ENCODE results near the gene TYROBP.

- TF ChIP-seq CTCF (IDR thresholded peaks at IDR 0.05) (no peak), SIN3A (IDR thresholded peaks at IDR 0.05; ENCODE audit: borderline replicate concordance, insufficient read depth, low read depth, low read length) (no peak), POLR2AphosphoS5 (IDR thresholded peaks at IDR 0.05; ENCODE audit: low read depth, low read length) (no peak)
Measured at GRCh38 chr19:35901854-35902661, 6.0 kb downstream of the TYROBP start, which contains the start of gene HCST.
